ENCODE measurements around the gene HELZ.

- TF ChIP-seq CTCF (IDR thresholded peaks at IDR 0.05) = no peak
- no peak for TF ChIP-seq POLR2A (IDR thresholded peaks at IDR 0.05)
Measured at GRCh38 chr17:67059372-67059771, 185.6 kb downstream of the HELZ start.

Measured in prostate gland (tissue), 2 donors.